ENCODE results near the gene MYO5B.
A peak's percentile ranks its signal among the peaks of the same experiment; 100 is the strongest.

MYO5B gene

DNA sequence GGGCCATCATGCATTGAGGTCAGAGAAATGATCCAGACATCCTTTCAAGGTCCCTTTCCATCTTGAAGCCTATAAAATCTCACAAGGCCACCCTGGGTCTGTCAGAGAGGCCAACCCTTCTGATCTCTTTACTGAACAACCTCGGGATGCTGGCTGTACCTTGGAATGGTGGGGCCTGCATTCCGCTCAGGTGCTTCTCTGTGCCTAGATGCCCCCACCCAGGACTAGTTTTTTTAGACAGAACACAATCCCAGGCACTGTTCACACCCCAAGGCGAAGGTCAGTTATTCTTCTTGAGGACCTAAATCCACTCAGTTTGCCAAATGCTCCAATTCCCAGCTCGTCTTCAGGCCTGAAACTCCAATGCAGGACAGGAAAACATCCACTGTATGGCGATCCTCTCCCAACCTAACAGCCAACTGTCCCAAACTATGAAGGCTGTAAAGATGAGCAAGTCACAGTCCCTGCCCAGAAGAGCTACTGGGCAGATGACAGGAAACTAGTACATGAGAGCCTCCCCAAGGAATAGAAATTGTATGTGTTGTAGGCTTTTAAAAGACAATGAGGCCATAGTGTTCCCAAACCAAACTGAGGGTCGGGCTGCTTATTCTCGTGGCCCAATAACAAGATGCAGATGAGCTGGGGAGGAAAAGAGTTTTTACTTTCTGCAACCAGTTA, 227.2 kb downstream of the MYO5B start:
- DNase-seq (ENCODE audit: low spot score) = no peak

DNA sequence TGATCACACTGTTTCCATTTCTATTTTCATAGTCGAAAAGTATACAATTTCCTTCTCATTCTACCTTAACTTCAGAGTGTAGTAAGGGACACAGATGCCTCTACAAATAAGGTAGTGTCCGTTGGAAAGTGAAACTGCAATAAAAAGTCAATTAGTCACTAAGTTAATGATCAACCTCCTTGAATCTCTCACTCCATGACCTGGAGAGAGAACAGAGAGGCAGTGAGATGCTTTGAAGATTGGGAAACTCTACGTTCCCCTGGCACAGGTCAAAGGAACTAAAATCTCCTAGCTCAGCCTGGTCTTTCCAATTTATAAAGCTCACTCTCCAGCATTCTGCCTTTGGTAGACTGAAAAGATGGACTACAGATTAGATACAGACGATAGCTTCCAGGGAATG, 227.8 kb downstream of the MYO5B start:
- DNase-seq (ENCODE audit: low spot score) = no peak

DNA sequence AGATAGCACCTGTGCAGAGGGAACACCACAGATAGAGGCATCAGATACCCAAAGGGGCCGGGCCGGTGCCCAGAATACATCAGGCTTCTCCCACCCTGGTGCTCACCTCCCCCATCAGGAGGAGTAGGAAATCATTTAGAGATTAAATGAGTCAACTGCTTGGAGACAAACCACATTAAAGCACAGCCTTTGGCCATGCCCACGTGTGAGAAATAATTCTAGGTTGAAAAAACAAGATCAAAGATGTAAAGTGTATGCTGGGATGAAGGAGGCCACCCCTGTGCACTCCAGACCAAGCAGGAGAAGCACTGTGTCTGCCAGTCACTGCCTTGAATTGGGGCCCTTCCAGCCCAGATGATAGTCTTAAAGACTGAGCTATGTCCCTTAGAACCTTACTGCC, 228.9 kb downstream of the MYO5B start:
- no peak for DNase-seq (ENCODE audit: low spot score)

DNA sequence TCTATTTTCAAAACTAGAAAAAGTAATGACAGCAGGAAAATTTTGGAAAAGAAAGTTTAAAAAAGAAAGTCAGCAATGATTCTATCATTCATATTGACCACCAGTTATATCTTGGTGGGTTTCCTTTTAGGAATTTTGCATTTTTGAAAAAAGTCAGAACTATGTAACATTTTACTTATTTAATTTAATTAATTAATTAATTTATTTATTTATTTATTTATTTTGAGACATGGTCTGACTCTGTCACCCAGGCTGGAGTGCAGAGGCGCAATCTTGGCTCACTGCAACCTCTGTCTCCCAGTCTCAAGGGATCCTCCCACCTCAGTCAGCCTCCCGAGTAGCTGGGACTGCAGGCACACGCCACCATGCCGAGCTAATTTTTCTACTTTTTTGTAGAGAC, 231.7 kb downstream of the MYO5B start:
- DNase-seq (ENCODE audit: low spot score) = no peak

DNA sequence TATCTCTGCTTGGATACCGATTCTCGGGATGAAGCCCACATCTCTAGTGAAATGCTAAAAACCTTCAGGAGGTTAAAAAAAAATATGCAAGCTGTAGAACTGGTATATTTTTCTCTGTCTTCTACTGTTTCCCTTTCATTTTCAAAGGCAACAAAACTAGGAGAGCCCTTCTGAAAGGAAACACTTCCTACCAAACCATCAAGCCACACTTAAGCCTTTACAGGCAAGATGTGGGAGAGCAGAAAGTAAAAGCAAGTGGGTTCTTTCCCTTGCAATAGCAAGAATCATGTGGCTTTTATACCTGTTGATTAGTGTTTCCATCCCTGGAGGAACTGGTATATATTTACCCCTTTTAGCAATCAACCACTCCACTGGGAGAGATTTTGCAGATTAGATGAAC, 233.7 kb downstream of the MYO5B start:
- DNase-seq (ENCODE audit: low spot score) = no peak

DNA sequence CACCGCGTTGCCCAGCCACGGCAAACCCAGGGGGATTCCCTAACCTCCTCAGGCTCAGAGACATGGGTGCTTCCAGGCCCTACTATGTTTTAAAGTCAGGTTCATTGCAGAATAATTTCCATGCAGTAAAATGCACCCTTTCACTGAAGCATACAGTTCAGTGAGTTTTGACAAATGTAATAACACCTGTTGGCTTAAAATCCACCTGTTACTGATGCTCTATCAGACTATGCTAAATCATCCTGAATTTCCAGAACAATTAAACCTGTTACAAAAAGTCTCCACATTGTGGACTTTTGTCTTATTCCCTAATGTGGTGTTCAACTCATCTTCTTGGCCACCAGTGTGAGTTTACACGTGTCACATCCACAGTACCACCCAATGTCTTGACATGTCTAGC, 234.6 kb downstream of the MYO5B start:
- DNase-seq (ENCODE audit: low spot score) = no peak

DNA sequence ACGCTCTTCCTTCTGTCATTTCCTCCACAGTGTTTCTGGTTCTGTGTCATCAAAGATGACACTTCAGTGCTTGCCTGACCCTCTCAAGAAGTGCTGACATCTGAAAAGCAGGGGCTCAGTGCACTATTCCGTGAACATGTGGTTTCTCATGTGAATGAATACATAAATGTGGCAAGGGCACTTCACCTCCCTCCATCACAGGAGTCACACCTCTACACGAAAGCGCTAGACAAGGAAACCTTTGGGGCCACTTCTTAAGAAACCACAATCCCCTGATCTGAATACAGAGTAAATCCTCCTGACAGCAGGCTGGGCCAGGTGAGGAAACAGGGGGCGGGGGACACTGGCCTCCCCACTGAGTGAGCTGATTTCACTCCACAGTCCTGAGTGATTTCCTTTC, 235.8 kb downstream of the MYO5B start:
- DNase-seq (ENCODE audit: low spot score) = no peak

DNA sequence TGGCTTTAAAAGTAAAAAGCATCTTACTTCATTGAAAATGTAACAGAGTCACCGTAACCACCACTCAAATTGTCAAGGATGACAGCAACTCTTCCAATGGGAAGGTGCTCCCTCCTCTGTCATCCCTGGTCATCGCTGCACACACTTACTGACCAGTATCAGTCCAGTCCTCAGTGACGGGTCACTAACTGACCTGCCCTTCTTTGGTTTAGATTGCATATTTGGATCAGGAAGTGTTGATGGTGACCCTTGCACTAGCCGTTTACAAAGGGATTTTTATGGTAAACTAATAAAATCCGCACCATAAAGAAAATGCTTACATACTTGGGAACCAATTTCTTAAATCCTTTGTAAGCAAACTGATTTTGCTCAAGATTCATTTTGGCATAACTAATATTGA, 239.7 kb downstream of the MYO5B start:
- no peak for DNase-seq (ENCODE audit: low spot score)

DNA sequence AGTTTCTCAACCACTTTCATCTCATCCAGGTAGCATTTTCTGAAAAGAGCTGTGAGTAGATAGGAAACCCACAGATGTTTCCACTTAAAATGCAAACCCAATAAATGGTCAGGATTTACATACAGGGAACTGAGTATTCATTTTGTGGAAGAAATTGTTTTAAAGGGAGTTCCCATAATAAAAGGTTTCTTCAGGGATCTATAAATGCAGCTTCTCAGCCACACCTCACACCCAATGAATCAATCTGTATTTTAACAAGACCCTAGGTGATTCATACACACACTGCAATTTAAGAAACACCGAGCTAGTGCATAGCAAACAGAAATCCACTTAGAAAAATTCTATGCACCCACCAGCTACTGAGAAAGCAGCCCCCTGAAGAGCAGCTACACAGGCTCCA, 241.6 kb downstream of the MYO5B start:
- DNase-seq (ENCODE audit: low spot score) = no peak

DNA sequence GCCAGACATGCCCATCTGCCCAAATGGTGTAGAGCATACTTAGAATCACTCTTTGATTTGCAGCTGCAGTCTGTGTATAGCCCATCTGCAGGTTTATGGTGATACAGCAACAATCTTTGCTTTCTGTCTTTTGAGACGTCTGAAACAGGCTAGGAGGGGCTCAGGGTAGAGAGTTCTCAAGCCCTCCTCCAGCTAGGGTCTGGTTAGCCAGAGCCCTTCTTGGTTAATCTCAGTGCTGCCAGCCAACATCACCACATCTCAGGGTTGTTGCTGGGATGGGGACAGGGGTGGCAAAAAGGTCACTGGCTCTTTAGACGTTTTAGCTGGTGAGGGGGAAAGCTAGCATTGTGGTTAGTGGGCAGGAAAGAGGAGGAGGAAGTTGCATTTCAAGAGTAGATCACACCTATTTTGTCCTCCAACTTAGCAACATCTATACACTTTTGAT, 245.0 kb downstream of the MYO5B start:
- no peak for DNase-seq (ENCODE audit: low spot score)

DNA sequence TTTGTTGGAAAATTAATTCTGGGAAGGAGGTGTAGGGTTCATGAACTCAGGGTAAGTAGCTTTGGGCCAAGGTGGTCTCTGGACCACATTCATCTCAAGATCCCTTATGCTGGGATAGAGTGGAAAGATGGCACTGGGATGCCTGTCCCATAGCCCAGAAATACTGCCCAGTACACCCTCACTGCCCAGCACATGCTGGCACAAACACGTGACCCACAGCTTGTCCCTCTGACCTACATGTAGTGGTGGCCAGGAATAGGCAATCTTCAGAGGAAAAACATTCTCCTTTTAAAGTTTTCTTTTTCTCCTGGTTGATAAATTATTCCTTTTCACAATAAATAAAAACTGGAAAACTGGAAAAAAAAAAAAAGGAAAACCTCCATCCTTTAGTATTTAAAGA, 246.0 kb downstream of the MYO5B start:
- no peak for DNase-seq (ENCODE audit: low spot score)

DNA sequence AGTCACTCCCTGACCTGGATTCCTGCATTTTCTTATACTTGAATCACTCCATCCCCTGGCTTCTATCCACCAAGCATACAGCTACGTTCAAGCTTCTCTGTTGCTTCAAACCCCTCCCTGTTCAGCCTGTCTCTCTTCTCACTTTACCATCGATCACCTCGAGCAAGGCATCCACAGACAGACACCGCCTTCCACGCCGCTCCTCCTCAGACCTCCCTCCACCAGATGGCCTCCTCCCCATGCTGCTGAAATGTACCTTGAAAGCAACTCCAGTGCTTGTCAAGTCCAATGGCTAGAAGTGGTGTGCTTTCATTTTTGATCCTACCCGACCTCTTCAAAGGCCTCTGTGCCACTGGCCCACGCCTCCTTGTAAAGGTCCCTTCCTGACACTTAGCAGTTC, 250.3 kb downstream of the MYO5B start:
- no peak for DNase-seq (ENCODE audit: low spot score)

DNA sequence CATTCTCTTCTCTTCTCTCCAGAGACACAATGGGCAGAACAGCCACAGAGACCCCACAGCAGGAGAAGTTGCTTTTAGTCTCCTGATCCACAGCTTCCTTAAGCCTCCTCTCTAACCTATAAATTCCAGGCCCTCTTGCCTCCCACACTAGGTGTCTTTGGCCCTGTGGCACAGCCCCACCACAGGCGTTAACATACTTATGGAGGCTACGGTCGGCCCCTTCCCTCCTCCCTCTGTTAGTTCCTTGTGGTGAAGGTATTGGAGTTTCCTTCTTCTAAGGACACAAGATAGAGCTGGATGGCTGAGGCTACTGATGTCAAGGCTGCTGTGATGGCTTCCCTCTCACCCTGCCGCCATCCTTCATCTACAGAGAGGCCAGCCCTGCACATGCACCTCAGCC, 258.1 kb downstream of the MYO5B start:
- no peak for DNase-seq (ENCODE audit: low spot score)

DNA sequence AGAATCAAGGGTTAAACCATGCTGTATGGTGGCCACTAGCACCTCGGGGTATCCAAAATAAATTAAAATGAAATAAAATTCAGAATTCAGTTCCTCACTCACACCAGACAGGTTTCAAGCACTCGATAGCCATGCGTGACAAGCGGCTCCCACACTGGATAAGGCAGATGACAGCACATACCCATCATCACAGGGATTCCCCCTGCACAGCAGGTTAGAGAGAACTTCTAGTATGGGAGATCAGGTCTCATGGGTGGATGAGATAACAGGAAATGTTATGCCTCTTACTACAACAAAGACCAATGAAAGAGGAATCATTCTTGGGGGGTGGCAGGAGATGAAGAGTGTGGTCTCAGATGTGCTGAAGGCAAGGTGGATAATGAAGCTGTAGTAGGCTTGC, 259.7 kb downstream of the MYO5B start:
- DNase-seq (ENCODE audit: low spot score) = no peak

DNA sequence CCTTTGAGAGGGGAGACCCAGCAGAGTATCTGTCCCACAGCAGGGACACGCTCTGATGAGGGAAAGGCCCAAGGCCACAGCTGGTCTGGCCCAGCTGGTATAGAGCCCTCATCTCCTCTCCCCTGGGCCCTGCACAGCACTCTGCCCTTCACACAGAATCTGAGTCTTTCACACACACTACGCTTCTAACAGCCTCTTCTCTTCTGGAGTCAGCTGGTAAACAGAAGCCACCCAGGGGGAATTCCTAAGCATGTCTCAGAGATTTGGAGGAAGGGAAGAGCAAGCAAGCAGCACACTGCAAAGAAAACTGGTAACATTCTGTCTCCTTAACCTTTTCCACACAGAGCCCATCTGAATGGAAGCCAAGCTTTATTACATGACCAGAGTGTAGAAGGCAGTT, 260.5 kb downstream of the MYO5B start:
- no peak for DNase-seq (ENCODE audit: low spot score)

DNA sequence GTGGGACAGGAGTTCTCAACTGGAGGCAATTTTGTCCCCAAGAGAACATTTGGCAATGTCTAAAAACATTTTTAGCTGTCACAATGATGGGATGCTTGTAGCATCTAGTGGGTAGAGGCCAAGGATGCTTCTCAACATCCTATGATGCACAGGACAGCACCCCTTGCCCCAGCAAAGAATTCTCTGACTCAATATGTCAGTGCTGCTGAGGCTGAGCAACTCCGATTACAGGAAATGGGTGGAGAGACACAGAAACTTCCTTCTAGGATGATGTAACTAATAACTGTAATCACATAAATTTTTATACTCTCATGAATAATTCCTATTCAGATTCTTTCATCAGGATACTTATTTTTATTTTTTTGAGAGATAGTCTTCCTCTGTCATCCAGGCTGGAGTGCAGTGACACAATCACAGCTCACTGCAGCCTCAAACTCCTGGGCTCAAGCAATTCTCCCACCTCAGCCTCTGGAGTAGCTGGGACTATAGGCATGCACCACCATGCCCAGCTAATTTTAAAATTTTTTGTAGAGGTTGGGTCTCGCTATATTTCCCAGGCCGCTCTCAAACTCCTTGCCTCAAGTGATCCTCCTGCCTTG, 261.3 kb downstream of the MYO5B start:
- peak; percentile 21 for DNase-seq (ENCODE audit: low spot score)

DNA sequence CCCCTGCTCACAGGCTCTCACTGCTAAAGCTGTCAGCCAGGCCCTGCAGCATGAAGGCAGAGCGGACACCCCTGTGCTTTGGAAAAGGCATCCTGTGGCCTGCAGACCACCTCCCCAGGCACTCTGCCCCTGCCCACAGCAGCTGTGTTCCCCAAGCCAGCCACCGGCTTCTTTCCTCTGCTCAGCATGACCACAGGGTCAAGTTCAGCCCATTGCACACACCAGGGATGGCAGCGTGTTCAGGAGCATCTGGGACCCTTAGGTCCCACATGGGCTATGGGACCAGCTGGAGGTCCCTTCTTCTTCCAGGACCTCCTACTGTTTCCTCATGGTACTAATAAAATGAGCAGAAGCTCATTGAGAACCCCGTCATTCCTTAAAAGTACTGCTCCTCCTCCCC, 263.2 kb downstream of the MYO5B start:
- DNase-seq (ENCODE audit: low spot score) = no peak

DNA sequence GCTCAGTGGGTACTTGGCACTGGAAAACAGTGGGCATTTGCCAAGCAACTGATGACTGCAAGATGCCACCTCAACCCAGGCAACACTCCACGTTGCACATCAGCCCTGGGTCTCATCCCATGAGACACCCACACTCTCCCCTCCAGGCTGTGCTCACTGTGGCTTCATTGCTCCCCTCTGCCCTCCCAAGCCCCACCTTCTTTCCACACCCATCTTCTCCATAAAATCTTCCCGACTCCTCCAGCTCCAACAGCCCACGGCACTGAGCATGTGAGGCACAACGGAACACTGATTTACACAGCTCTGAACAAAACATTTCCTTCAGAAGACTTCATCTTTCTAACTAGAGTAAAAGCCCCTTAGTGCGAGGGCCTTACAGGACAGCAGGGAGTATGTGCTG, 263.8 kb downstream of the MYO5B start:
- DNase-seq (ENCODE audit: low spot score) = no peak

DNA sequence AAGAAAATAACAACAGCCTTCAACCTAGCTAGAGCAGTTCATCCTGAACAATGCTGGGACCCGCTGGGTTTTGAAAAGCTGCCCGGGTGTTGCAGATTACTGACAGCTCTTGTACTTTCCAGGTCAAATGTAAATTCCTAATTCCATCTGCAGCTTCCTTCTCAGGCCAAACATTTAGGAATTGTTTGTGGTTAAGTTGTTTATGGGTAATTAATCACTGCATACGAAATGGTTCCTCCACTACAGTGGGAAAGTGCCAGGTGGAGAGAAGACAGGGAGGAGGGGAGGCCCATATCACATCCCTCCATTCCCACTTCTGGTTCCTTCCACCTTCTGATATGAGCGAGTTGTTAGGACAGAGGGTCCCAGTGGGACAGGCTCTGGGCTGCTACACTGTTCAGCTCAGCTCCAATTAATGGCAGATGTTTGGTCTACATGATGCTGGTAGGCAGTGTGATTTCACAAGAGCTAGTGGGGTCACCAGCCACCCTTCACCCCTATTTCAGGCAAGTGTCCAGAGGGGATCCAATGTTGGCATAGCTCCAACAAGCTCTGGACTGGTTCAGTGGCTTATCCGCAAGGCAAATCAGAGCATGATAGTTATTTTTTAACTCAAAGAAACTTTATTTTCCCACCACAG, 268.7 kb downstream of the MYO5B start:
- no peak for DNase-seq (ENCODE audit: low spot score)

DNA sequence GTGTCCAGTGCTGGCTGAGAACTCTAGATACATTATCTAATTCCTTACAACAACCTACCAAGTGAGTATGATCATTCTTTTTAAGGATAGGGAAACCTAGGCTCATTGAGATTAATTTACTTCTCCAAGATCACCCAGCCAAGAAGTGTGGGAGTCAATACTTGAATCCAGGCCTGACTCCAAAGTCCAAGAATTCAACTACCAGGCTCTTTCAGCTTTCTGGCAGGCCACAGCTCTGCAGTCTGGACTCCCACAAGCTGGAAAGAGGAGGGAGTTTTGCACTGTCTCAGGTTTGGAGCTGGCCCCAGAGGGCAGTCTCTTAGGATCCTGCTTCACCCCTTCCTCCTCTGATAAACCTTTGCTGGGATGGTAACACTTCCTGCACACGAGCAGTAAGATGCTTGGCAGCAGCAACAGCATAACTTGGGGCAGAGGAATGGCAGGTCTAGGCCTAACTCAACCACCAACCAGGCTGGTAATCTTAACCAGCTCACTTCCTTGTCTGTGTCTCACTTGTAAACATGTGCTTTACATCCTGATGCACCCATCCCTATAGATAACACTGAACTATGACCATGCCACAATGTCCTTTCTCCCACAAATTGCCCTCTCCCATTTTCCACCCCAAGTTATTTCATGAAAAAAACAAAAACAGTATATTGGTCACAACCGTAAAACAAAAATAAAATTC, 270.5 kb downstream of the MYO5B start:
- no peak for DNase-seq (ENCODE audit: low spot score)

DNA sequence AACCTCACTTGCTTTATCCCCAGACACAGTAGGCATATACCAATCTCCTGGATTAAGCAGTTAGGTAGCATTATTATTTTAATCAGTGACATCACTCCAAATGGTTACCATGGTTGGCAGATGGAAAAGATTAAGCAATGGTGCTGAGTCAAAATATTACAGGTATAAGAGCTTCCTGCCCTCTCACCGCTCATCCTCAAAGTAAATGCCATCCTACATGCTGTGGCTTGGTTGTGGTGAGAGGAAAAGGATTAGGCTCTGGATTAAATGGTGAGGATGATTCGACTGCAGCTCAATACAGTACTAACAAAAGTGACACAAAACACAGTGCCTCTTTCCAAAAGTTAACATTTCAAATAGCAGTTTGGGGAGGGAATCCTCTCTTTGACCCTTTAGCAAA, 272.7 kb downstream of the MYO5B start:
- DNase-seq (ENCODE audit: low spot score) = no peak

DNA sequence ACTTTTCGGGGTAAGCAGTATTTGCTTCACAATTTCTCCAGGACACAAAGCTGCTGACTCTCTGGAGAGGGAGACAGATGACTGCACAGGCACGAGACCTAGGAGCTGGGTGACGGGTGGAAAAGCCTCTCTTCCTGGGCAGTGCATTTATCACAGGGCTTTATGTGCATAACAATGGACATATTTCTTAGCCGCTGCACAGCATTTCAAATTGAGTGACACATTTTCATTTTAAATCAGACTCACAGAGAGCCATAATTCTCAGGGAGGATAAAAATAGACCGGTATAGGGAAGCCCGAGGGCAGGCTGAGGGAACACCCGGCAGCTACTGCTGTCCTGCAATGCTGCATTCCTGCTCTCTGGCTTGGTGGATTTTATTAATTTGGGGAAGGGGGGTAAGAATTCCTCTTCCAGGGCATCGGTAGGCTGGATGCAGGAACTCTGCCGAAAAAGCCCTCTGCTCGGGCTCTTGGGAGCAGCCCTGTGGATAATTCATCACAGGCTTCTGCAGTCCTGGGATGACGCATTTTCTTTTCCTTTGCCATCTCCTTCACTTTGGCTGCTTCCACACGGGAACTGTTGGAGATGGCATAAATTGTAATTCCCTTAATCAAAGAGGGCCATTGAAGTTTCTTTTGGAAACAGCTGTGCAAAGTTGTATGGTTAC, 273.5 kb downstream of the MYO5B start:
- DNase-seq (ENCODE audit: low spot score) = no peak

DNA sequence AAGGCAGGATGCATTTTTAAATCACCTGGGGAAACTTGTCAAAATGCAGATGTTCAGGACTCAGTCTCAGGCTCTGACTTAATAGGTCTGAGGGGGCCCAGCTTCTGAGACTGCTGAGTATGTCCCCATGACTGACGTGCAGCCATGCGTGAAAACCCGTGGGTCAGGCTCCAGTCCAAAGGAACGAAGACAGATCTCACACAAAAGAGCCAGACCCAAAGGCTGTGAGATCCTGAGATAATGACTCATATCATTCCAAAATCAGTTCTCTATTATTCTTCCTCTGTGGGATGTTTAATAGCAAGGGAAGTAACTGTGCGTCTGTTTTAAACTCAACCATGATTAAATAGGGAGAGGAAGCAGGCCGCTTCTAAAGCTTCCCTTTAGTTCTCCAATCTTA, 274.2 kb downstream of the MYO5B start:
- DNase-seq (ENCODE audit: low spot score) = no peak
